ENCODE results near the gene FBXO24. TPM values are rescaled to one million over a fixed set of nuclear protein-coding genes. Genes with fewer than 3 reads are reported as not detected.

The FBXO24 gene
- total RNA-seq, 1 donor from 2014 or later = 0.52 TPM

DNA sequence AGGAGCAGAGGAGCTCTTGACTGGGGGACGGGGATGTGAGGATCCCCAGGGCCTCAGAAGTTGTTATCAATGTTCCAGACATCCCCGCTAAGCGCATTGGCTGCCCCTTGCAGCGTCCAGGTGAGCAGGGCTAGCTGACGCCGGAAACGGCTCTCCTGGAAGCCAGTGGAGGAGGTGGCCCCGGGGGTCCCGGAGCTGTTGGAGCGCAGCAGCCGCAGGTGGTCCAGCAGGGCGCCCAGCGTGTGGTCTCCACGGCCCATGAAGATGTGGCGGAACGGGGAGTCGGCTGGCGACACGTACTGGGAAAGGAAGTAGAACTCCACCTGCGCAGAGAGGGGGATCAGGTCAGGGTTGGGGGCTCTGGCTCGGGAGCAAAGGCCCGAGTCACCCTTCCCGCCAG, 34.7 kb downstream of the FBXO24 start:
- Mint-ChIP-seq H3K9me3 (ENCODE audit: unreplicated experiment) (no peaks in the 10 kb centered on the region), H3K27ac (ENCODE audit: unreplicated experiment) (no peak overlapping the region), H3K27me3 (ENCODE audit: low read depth, unreplicated experiment) (peaks cover 19% of the 10 kb centered on the region), H3K4me1 (ENCODE audit: low read depth, unreplicated experiment) (no peaks in the 10 kb centered on the region), H3K36me3 (ENCODE audit: low read depth, unreplicated experiment) (peaks cover 9% of the 10 kb centered on the region), H3K4me3 (ENCODE audit: unreplicated experiment) (no peak overlapping the region)
- Histone ChIP-seq H3K9me3 (ENCODE audit: insufficient read depth, low read depth, low read length) (no peaks in the 10 kb centered on the region), H3K4me1 (ENCODE audit: insufficient read depth, low read length) (no peaks in the 10 kb centered on the region), H3K4me2 (ENCODE audit: low read length) (no peak overlapping the region), H3K27me3 (ENCODE audit: insufficient read depth, low read length) (no peaks in the 10 kb centered on the region), H3K9ac (ENCODE audit: low read length) (no peak overlapping the region), H2AFZ (ENCODE audit: low read depth, low read length) (no peak overlapping the region), H3K27ac (ENCODE audit: low read depth, low read length) (no peak overlapping the region), H3K79me2 (ENCODE audit: insufficient read depth, low read length) (no peaks in the 10 kb centered on the region), H3K4me3 (ENCODE audit: insufficient read depth, low read depth, low read length) (no peak overlapping the region), H3K36me3 (ENCODE audit: insufficient read depth, low read length) (no peaks in the 10 kb centered on the region), H4K20me1 (ENCODE audit: insufficient read depth, low read length) (no peaks in the 10 kb centered on the region)
- FAIRE-seq (no peak), DNase-seq (ENCODE audit: low read depth) (no peak)
- TF ChIP-seq EZH2 (IDR thresholded peaks at IDR 0.05; ENCODE audit: insufficient read depth, low read length) = no peak
- TF ChIP-seq, protein P1, sequence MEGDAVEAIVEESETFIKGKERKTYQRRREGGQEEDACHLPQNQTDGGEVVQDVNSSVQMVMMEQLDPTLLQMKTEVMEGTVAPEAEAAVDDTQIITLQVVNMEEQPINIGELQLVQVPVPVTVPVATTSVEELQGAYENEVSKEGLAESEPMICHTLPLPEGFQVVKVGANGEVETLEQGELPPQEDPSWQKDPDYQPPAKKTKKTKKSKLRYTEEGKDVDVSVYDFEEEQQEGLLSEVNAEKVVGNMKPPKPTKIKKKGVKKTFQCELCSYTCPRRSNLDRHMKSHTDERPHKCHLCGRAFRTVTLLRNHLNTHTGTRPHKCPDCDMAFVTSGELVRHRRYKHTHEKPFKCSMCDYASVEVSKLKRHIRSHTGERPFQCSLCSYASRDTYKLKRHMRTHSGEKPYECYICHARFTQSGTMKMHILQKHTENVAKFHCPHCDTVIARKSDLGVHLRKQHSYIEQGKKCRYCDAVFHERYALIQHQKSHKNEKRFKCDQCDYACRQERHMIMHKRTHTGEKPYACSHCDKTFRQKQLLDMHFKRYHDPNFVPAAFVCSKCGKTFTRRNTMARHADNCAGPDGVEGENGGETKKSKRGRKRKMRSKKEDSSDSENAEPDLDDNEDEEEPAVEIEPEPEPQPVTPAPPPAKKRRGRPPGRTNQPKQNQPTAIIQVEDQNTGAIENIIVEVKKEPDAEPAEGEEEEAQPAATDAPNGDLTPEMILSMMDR (IDR thresholded peaks at IDR 0.05; ENCODE audit: insufficient read depth, low read depth, low read length) = no peak

DNA sequence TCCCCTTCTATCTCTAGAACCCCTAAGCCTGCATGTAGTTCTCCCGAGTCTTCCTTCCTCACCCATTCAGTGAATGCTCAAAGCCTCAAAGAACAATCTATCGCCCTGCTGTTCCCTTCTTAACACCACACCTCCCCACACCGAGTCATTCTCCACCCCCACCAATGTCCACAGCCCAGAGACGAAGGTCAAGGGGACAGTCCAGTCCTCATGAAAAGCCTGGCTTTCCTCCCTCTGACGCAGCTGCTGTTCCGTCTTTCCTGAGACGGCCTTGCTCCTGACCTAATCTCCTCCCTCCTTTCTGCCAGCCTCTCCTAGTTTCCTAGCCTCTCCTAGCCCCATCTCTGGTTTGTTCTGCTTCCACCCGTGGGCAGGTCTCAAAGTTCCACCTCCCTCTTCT, 35.4 kb downstream of the FBXO24 start:
- no peaks in the 10 kb centered on the region for H3K36me3 ChIP-seq (ENCODE audit: insufficient read depth, low read length)

More for the DNA sequence above, 35.4 kb downstream of the FBXO24 start:
- no peaks in the 10 kb centered on the region for H3K4me1 ChIP-seq (ENCODE audit: insufficient read depth, low read length)
- DNase-seq (ENCODE audit: low read depth) (no peak), FAIRE-seq (no peak)
- no peak overlapping the region for H3K27ac ChIP-seq (ENCODE audit: low read depth, low read length)
- no peak overlapping the region for H3K4me2 ChIP-seq (ENCODE audit: low read length)
- H3K9me3 ChIP-seq (ENCODE audit: insufficient read depth, low read depth, low read length) = no peaks in the 10 kb centered on the region
- H3K4me3 Mint-ChIP-seq (ENCODE audit: unreplicated experiment) = no peak overlapping the region
- TF ChIP-seq, protein P1 (IDR thresholded peaks at IDR 0.05; ENCODE audit: insufficient read depth, low read depth, low read length) = no peak
- TF ChIP-seq EZH2 (IDR thresholded peaks at IDR 0.05; ENCODE audit: insufficient read depth, low read length) = no peak
- no peaks in the 10 kb centered on the region for H3K79me2 ChIP-seq (ENCODE audit: insufficient read depth, low read length)
- H4K20me1 ChIP-seq (ENCODE audit: insufficient read depth, low read length) = no peaks in the 10 kb centered on the region
- H3K27me3 Mint-ChIP-seq (ENCODE audit: low read depth, unreplicated experiment) = peaks cover 26% of the 10 kb centered on the region
- peaks cover 10% of the 10 kb centered on the region for H3K36me3 Mint-ChIP-seq (ENCODE audit: low read depth, unreplicated experiment)
- H2AFZ ChIP-seq (ENCODE audit: low read depth, low read length) = no peak overlapping the region
- H3K9me3 Mint-ChIP-seq (ENCODE audit: unreplicated experiment) = no peaks in the 10 kb centered on the region
- no peaks in the 10 kb centered on the region for H3K4me1 Mint-ChIP-seq (ENCODE audit: low read depth, unreplicated experiment)
- H3K27me3 ChIP-seq (ENCODE audit: insufficient read depth, low read length) = no peaks in the 10 kb centered on the region
- no peak overlapping the region for H3K27ac Mint-ChIP-seq (ENCODE audit: unreplicated experiment)
- no peak overlapping the region for H3K9ac ChIP-seq (ENCODE audit: low read length)
- H3K4me3 ChIP-seq (ENCODE audit: insufficient read depth, low read depth, low read length) = no peak overlapping the region
